Measurements from ENCODE around the gene OR13C2.
"Not testable (repeated sequence)": the region's sequence is repeated elsewhere in the genome, so short reads cannot be mapped to it uniquely, and the experiment has no call there.

Gene OR13C2, protein sequence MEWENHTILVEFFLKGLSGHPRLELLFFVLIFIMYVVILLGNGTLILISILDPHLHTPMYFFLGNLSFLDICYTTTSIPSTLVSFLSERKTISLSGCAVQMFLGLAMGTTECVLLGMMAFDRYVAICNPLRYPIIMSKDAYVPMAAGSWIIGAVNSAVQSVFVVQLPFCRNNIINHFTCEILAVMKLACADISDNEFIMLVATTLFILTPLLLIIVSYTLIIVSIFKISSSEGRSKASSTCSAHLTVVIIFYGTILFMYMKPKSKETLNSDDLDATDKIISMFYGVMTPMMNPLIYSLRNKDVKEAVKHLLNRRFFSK

DNA sequence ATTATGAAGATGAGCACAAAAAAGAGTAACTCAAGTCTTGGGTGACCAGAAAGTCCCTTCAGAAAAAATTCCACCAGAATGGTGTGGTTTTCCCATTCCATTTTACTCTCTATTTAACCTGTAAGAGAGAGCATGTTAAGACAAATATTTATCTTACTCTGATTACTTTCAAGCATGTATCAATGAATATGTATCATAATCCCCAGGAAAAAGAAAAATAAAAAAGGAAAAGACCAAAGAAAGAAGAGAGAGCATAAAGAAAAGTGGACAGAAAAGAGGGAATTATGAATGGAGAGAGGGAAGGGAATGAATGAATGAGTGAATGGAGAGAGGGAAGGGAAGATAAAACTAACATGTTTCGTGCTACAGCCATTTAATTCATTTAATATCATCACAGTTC, at the start of gene OR13C2:
OR13C2 (minus strand) TSS at position 101 of the 400 bp plus-strand sequence; CDS start at position 101, 0 bp downstream.
- DNase-seq (ENCODE audit: low spot score): not testable (repeated sequence)

DNA sequence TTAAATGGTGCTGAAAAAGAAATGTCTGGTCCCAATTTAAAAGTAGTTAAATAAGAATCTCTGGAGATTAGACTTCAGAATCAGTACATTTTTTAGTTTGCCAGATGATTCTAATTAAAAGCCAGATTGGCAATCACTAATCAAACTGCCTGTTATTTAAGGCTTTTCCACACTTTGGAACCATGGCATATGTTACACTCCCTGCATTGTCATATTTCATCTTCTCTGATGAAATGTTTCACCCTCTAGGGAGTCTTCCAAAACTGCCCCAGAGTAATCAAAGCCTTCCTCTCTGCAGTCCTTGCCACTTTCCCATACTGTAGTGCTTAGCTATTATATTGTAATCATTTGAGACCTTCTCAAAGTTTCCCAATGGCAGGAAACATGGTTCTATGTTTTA, 30.0 kb upstream of the OR13C2 start:
- no peak for DNase-seq (ENCODE audit: low spot score)

DNA sequence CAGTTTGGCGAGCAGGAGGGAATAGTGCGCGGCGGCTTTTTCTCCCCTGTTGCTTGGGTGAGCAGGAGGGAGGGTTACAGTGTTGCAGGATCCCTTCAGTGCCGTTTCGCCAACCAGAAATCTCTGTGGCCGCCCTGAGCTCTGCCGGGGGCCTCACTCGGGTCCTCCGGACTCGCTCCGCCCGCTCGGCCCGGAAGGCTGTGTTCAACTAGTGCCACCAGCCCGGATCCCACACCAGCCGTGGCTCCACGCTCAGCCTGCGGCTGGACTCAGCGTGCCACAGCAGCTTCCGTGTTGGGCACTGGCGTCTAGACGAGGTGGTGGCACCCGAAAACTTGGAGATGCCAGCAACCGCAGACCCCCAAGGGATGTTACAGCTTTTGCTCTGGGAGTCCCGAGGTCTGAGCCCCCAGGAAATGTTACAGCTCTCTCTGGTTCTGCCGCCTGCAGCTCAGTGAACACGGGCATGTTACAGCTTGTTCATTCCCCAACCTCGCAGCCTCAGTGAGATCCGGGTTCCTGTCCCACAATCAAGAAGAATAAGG, 28.6 kb upstream of the OR13C2 start:
- DNase-seq (ENCODE audit: low spot score): no peak

DNA sequence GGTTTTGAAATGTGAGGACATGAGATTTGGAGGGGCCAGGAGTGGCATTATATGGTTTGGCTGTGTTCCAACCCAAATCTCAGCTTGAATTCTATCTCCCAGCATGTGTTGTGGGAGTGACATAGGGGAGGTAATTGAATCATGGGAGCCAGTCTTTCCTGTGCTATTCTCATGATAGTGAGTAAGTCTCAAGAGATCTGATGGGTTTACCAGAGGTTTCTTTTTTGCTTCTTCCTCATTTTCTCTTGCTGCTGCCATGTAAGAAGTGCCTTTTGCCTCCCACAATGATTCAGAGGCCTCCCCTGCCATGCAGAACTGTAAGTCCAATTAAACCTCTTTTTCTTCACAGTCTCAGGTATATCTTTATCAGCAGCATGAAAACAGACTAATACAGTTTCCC, 20.5 kb upstream of the OR13C2 start:
- DNase-seq (ENCODE audit: low spot score): peak; percentile 8

DNA sequence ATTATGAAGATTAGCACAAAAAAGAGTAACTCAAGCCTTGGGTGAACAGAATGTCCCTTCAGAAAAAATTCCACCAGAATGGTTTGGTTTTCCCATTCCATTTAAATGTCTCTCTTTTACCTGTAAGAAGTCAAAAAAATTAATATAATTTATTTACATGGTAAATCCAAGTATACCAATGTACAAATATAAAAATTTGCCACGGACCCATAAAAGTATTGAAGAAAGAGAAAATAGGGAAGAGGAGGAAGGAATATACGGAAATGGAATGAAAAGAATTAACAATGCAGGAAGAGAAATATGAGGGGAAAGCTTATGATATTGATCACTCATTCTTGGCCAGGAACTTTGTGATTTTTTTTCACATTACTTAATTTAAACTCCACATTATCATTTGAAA, 12.7 kb upstream of the OR13C2 start, which contains the start of gene OR13C9:
OR13C9 (minus strand) TSS at position 101 of the 400 bp plus-strand sequence; CDS start at position 101, 0 bp downstream.
- no peak for DNase-seq (ENCODE audit: low spot score)

DNA sequence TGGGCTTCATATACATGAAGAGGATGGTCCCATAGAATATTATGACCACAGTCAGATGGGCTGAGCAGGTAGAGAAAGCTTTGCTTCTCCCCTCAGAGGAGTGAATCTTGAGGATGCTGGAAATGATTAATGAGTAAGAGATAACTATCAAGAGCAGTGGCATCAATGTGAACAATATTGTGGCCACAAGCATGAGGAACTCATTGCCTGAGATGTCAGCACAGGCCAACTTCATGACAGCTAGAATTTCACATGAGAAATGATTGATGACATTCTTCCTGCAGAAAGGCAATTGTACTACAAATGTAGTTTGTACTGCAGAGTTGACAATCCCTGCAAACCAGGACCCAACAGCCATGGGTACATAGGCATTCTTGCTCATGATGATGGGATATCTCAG, 12.0 kb upstream of the OR13C2 start:
- DNase-seq (ENCODE audit: low spot score): no peak

DNA sequence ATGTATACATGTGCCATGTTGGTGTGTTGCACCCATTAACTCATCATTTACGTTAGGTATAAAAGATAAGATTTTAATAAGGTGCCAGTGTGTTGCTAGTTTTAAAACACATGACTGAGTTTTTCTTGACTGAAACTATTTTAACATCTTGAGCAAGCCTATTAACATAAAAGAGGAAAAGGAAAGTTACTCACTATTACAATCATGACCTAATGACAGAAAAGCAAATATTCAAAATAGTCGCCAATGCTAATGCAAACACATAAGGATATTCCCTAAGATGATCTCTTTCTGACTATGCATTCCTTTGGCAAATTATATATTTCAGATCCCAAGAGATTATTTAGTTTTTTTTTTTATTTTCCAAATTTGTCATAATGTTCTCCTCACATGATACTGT, 5.8 kb upstream of the OR13C2 start:
- DNase-seq (ENCODE audit: low spot score): no peak

DNA sequence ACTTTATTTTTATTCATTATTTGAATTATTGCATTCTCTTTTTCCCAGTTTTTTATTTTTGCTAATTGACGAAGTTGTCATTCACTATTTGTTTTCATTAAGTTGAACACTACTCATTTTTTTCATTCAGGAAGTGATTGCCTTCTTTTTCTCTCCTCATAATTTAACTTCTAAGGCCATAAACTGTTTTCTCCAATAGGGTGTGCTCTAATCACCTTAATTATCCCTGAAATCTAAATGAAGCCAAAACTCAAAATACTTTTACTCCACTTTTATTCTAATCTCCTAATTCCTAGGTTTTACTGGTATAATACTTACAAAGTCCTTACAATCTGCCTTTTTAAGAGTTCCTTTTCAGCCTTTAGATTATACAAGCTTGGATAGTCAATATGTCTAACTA, 2.9 kb upstream of the OR13C2 start:
- DNase-seq (ENCODE audit: low spot score): peak; percentile 35

DNA sequence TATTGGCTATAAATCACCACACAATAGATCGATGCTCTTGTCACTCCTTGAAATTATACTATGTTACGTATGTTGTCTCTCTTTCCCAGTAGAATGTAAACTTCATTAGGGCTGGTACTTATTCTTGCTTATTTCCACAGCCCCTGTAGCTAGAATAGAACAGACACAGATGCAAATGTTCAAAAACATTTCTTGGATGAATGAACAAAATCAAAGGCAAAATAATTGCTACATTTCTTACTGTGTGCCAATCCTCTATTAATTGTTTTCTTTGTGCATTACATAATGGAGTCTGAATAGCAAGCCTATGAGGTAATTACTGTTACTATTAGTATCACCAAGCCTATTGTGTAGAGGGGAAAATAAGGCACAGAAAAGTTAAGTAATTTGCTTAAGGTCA, 725 bp upstream of the OR13C2 start:
- DNase-seq (ENCODE audit: low spot score): no peak

DNA sequence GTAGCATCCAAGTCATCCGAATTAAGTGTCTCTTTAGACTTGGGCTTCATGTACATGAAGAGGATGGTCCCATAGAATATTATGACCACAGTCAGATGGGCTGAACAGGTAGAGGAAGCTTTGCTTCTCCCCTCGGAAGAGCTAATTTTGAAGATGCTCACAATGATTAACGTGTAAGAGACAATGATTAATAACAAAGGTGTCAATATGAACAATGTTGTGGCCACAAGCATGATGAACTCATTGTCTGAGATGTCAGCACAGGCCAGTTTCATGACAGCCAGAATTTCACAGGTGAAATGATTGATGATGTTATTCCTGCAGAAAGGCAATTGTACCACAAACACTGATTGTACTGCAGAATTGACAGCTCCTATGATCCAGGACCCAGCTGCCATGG, 626 bp downstream of the OR13C2 start:
- no peak for DNase-seq (ENCODE audit: low spot score)

DNA sequence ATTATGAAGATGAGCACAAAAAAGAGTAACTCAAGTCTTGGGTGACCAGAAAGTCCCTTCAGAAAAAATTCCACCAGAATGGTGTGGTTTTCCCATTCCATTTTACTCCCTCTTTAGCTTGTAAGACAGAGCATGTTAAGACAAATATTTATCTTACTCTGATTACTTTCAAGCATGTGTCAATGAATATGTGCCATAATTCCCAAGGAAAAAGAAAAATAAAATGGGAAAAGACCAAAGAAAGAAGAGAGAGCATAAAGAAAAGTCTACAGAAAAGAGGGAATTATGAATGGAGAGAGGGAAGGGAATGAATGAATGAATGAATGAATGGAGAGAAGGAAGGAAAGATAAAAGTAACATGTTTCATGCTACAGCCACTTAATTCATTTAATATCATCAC, 6.1 kb downstream of the OR13C2 start, which contains the start of gene OR13C5:
OR13C5 (minus strand) TSS at position 101 of the 400 bp plus-strand sequence; CDS start at position 101, 0 bp downstream.
- DNase-seq (ENCODE audit: low spot score): not testable (repeated sequence)

DNA sequence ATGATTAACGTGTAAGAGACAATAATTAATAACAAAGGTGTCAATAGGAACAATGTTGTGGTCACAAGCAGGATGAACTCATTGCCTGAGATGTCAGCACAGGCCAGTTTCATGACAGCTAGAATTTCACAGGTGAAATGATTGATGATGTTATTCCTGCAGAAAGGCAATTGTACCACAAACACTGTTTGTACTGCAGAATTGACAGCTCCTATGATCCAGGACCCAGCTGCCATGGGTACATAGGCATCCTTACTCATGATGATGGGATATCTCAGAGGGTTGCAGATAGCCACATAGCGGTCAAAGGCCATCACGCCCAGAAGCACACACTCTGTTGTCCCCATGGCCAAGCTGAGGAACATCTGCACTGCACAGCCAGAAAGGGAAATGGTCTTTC, 6.7 kb downstream of the OR13C2 start:
- DNase-seq (ENCODE audit: low spot score): not testable (repeated sequence)

DNA sequence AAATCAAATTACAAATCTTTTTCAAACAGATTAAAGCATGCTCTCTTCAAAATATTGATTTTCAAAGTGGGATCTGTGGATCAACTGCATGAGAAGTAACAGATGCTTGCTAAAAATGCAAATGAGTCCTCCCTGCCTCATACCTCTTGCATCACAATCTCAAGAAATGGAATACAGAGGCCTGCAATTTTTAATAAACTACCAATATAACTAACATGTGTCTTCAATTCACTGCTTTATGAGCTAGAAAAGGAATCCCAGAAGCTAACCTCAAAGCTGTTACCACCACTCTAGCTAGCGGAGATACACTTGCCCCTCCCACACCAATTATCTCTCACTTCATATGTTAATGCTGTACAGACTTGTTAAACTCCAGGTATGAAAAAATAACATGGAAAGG, 15.8 kb downstream of the OR13C2 start:
- DNase-seq (ENCODE audit: low spot score): no peak

DNA sequence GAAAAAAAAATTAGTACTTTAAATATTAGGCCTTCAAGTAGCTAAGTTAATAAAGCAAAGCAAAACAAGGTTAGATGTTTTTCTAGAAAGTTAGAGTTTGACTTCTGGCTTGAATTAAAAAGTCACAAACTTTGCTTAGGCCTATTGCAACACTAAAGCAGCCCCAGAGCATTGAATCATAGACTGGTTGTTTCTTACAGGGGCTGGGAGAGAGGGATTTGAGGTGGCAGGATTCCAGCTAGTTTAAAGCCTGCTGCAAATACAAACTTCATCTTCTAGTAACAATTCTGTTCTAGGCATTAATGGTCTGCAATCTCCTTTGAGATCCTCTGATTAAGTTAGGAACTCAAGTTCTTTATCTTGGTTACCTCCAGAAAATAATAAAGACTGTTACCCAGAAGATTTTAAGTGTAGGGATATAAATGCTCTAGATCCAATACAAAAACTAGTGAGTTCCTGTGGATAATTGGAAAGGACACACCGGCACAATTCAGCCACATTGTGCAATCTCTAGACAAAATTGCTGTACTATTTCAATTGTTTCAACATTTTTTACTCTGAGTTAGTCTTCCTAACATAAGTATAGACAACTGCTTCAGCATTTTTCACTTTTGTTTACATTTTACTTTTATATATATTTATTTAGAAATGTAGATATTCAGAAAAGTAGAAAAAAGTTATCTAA, 18.8 kb downstream of the OR13C2 start:
- DNase-seq (ENCODE audit: low spot score): no peak

DNA sequence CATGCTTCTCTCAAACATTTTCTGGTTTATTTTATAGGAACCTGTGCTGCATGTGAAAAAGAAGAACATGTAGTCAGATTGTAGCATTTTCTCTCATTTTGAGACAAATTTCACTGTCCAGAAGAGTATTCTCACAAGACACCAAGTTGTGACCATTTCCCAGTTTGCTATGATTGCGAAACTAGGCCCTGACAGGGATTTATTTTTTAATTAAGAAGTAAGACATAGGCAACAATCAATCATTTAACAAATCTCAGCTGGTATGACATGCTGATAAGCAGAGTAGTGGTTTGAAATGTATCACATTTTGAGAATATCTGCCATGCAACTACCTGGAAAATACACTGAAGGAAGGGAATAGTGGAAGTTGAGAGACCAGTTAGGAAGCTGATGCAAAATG, 24.9 kb downstream of the OR13C2 start:
- no peak for DNase-seq (ENCODE audit: low spot score)

DNA sequence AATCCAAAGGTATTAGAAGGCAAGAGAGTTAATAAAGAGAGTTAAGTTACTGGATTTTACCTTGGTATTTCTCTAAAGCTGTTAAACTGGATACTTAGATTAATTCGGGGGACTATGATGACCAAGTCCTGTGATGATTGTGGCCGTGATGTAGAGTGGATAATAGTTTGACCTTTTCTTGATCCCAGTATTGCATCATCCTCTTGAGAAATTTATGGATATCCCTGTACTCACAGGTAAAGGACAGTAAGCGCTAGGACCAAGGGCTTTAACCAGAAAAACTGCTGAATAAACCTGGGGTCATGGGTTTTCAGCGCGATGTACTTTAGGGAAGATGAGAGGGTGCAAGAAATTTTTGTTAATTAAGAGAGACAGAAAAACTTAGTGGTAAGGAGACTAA, 28.2 kb downstream of the OR13C2 start:
- DNase-seq (ENCODE audit: low spot score): no peak

DNA sequence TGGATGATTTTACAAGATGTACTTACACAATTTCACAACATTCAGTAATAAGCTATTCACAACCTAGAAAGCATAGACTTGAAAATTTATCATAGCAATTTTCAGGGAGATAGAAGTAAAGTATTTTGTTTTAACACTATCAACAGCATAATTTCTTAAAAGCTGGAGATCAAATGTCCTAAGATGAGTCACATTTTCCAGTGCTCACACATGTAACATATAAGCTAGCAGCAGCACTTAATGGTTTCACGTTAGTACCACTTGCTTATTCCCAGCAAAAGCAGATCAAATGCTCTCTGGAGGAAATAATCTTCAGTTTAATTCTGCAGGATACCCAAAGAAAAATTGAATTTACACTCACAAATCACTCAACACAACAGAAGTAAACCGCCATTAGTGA, 30.0 kb downstream of the OR13C2 start:
- DNase-seq (ENCODE audit: low spot score): no peak

DNA sequence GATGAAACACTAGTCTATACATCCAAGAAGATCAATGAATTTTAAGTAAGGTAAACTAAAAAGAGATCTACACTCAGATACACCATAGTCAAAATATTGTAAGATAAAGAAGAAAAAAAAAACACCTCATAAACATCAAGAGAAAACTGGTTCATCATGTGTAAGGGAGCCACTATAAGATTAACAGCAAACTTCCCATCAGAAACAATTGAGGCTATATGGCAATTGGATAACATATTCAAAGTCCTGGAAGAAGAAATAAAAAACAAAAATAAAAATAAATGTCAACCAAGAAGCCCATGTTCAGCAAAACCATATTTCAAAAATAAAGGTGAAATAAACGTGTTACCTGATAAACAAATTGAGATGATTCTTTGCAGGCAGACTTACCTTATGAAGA, 32.8 kb downstream of the OR13C2 start:
- no peak for DNase-seq (ENCODE audit: low spot score)

DNA sequence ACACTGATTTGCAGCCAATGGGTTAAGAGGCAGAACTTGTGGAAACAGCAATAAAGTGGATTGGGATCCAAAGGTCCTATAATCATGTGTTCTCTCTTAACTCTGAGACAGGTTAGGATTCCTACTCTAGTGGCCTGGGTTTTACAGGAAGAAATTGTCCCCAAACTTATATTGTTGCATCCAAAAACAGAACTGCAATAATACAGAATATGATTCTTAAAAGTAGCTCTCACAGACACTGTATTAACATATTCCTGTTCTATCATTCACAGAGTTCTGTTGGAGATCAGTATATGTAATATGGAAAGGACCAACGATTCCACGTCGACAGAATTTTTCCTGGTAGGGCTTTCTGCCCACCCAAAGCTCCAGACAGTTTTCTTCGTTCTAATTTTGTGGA, 36.6 kb downstream of the OR13C2 start, which contains the start of gene OR13C8:
OR13C8 (plus strand) TSS at position 301 of the 400 bp plus-strand sequence; CDS start at position 301, 0 bp downstream.
- no peak for DNase-seq (ENCODE audit: low spot score)

DNA sequence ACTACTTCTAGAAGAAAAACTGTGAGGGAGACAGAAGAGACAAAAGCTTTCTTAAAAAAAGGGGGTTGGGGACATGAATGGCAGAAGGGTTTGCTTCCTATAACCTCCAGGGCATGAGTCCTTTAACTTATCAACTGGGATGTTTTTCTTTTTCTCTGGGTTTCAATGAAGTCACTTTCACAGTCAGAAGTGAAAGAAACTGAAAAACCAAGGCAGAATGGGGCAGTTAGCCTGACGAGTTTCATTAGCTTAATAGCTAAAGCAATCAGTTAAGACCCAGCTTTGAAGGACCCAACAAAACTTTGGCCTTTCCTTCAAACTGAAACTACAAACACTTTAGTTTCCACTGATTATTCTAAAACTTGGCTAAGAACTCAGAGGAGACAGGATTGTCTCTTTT, 41.1 kb downstream of the OR13C2 start:
- DNase-seq (ENCODE audit: low spot score): no peak

DNA sequence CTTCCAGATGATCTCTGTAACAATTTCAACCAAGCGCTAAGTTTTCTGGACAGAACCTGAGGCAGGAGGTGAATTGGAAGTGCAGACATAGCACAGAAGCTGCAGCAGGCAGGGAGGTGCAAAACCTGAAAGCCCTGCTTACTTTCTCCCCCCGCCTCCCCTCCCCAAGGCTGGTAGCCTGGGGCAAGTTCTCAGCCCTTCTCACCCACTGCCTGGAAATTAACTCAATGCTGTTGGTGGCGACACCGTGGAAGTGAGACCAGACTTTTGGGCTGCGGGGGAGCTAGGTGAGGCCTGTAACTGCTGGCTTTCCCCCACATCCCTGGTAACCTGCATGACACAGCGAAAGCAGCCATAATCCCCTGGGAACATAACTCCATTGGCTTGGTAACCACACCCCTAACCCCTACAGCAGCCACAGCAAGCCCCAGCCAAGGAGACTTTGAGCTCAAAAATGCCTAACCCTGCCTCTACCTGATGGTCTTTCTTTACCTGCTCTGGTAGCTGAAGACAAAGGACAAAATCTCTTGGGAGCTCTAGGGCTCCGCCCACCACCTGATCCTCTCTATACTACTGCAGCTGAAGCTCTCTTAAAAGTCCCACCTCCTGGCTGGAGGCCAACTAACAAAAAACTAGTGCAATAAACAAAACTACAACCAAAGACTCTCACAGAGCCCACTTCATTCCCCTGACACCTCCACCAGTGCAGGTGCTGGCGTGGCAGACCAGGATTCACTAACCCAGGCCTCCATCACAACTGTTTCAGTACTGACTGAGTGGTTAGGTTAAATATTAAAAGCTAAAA, 48.4 kb downstream of the OR13C2 start:
- peak; percentile 3 for DNase-seq (ENCODE audit: low spot score)

DNA sequence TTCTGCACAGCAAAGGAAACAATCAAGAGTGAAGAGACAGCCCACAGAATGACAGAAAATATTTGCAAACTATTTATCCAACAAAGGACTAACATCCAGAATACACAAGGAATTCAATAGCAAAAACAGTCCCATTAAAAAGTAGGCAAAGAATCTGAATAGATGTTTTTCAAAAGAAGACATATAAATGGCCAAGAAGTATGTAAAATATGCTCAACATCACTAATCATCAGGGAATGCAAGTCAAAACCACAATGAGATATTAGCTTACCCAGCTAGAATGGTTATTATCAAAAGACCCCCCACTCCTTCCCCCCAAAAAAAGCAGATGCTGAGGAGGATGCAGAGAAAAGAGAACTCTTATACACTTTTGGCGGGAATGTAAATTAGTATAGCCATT, 49.9 kb downstream of the OR13C2 start:
- DNase-seq (ENCODE audit: low spot score): no peak
